ENCODE data around the gene NUP160. TPM values are rescaled to one million over a fixed set of nuclear protein-coding genes. Genes with fewer than 3 reads are reported as not detected.
"Not testable (repeated sequence)": the region's sequence is repeated elsewhere in the genome, so short reads cannot be mapped to it uniquely, and the experiment has no call there.

NUP160 gene
- total RNA-seq, 1 donor from 2014 or later = 18.5 TPM

GRCh38 chr11:47819743-47820142, 28.4 kb downstream of the NUP160 start:
- H3K27me3 Mint-ChIP-seq (ENCODE audit: low read depth) = no peaks in the 10 kb centered on the region
- TF ChIP-seq, protein P1, sequence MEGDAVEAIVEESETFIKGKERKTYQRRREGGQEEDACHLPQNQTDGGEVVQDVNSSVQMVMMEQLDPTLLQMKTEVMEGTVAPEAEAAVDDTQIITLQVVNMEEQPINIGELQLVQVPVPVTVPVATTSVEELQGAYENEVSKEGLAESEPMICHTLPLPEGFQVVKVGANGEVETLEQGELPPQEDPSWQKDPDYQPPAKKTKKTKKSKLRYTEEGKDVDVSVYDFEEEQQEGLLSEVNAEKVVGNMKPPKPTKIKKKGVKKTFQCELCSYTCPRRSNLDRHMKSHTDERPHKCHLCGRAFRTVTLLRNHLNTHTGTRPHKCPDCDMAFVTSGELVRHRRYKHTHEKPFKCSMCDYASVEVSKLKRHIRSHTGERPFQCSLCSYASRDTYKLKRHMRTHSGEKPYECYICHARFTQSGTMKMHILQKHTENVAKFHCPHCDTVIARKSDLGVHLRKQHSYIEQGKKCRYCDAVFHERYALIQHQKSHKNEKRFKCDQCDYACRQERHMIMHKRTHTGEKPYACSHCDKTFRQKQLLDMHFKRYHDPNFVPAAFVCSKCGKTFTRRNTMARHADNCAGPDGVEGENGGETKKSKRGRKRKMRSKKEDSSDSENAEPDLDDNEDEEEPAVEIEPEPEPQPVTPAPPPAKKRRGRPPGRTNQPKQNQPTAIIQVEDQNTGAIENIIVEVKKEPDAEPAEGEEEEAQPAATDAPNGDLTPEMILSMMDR (IDR thresholded peaks at IDR 0.05) = no peak

GRCh38 chr11:47800759-47801158, 47.4 kb downstream of the NUP160 start:
- H3K27me3 Mint-ChIP-seq (ENCODE audit: low read depth) = no peaks in the 10 kb centered on the region
- H3K27ac Mint-ChIP-seq (ENCODE audit: unreplicated experiment) = no peak overlapping the region
- H3K4me3 Mint-ChIP-seq (ENCODE audit: unreplicated experiment) = no peak overlapping the region
- no peaks in the 10 kb centered on the region for H3K9me3 Mint-ChIP-seq (ENCODE audit: low read depth)
- H3K36me3 Mint-ChIP-seq (ENCODE audit: low read depth) = peaks cover 21% of the 10 kb centered on the region
- no peak for DNase-seq (ENCODE audit: low spot score)
- no peaks in the 10 kb centered on the region for H3K4me1 Mint-ChIP-seq (ENCODE audit: low read depth)
- TF ChIP-seq, protein P1 (IDR thresholded peaks at IDR 0.05) = no peak

More at GRCh38 chr11:47819743-47820142, 28.4 kb downstream of the NUP160 start:
- Mint-ChIP-seq H3K4me3 (ENCODE audit: unreplicated experiment) (no peak overlapping the region), H3K9me3 (ENCODE audit: low read depth) (peaks cover 5% of the 10 kb centered on the region), H3K4me1 (ENCODE audit: low read depth) (no peaks in the 10 kb centered on the region), H3K36me3 (ENCODE audit: low read depth) (peaks cover 20% of the 10 kb centered on the region), H3K27ac (ENCODE audit: unreplicated experiment) (no peak overlapping the region)
- DNase-seq (ENCODE audit: low spot score) = no peak

DNA sequence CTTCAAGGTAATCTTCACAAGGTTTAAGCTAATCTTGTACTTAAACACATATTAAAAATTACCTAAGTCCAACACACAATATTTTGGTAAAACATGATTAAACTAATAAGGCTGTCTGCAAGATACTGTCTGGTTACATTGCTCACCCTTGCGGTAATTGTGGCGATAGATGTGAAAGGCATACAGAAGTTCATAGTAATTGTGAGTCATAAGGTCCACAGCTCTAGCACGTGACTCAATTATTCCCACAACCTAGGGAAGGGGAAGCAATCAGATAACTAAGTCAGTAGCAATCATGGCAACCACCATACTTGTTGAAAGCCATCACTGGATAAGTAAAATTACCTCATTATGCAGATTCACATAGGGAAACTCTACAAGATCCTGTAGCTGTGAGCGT, 50.5 kb downstream of the NUP160 start:
- TF ChIP-seq, protein P1 (IDR thresholded peaks at IDR 0.05) = no peak
- Mint-ChIP-seq H3K36me3 (ENCODE audit: low read depth) (peaks cover 23% of the 10 kb centered on the region), H3K27ac (ENCODE audit: unreplicated experiment) (no peak overlapping the region), H3K27me3 (ENCODE audit: low read depth) (no peaks in the 10 kb centered on the region), H3K4me1 (ENCODE audit: low read depth) (peaks cover 2% of the 10 kb centered on the region), H3K9me3 (ENCODE audit: low read depth) (no peaks in the 10 kb centered on the region), H3K4me3 (ENCODE audit: unreplicated experiment) (no peak overlapping the region)
- DNase-seq (ENCODE audit: low spot score) = no peak

- no peak overlapping the region for H3K27ac Mint-ChIP-seq (ENCODE audit: unreplicated experiment)
These were observed 56.2 kb downstream of the NUP160 start for GRCh38 chr11:47791774-47792430.

DNA sequence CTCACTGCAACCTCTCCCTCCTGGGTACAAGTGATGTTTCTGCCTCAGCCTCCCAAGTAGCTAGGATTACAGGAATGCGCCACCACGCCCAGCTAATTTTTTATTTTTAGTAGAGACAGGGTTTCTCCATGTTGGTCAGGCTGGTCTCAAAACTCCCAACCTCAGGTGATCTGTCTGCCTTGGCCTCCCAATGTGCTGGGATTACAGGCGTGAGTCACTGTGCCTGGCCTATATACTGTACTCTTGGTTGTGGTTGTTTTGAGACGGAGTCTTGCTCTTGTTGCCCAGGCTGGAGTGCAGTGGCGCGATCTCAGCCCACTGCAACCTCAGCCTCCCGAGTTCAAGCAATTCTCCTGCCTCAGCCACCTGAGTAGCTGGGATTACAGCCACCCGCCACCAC, 58.1 kb downstream of the NUP160 start:
- H3K27ac Mint-ChIP-seq (ENCODE audit: unreplicated experiment) = not testable (repeated sequence)
- H3K36me3 Mint-ChIP-seq (ENCODE audit: low read depth) = peaks cover 26% of the 10 kb centered on the region

More at GRCh38 chr11:47791774-47792430, 56.2 kb downstream of the NUP160 start:
- Mint-ChIP-seq H3K27me3 (ENCODE audit: low read depth) (no peaks in the 10 kb centered on the region), H3K9me3 (ENCODE audit: low read depth) (no peaks in the 10 kb centered on the region), H3K36me3 (ENCODE audit: low read depth) (peaks cover 23% of the 10 kb centered on the region), H3K4me3 (ENCODE audit: unreplicated experiment) (no peak overlapping the region), H3K4me1 (ENCODE audit: low read depth) (peaks cover 3% of the 10 kb centered on the region)
- no peak for DNase-seq (ENCODE audit: low spot score)
- TF ChIP-seq, protein P1 (IDR thresholded peaks at IDR 0.05) = no peak

GRCh38 chr11:47788181-47788580, 60.0 kb downstream of the NUP160 start:
- TF ChIP-seq, protein P1 (IDR thresholded peaks at IDR 0.05) = no peak
- no peaks in the 10 kb centered on the region for H3K27me3 Mint-ChIP-seq (ENCODE audit: low read depth)
- H3K4me3 Mint-ChIP-seq (ENCODE audit: unreplicated experiment) = no peak overlapping the region
- H3K4me1 Mint-ChIP-seq (ENCODE audit: low read depth) = peaks cover 3% of the 10 kb centered on the region
- H3K9me3 Mint-ChIP-seq (ENCODE audit: low read depth) = no peaks in the 10 kb centered on the region
- no peak overlapping the region for H3K27ac Mint-ChIP-seq (ENCODE audit: unreplicated experiment)
- peaks cover 28% of the 10 kb centered on the region for H3K36me3 Mint-ChIP-seq (ENCODE audit: low read depth)
- DNase-seq (ENCODE audit: low spot score) = no peak

More for the DNA sequence above, 58.1 kb downstream of the NUP160 start:
- not testable (repeated sequence) for H3K4me3 Mint-ChIP-seq (ENCODE audit: unreplicated experiment); H3K27me3 Mint-ChIP-seq (ENCODE audit: low read depth); DNase-seq (ENCODE audit: low spot score); H3K4me1 Mint-ChIP-seq (ENCODE audit: low read depth); H3K9me3 Mint-ChIP-seq (ENCODE audit: low read depth)

All from chondrocyte (in vitro differentiated cells).